PC-3 (cell line): Measurements from ENCODE around the gene KIF20B. TPM values are rescaled to one million over a fixed set of nuclear protein-coding genes. Genes with fewer than 3 reads are reported as not detected.

Experiments used
- ATAC-seq: fragments of 200-7000 bp; cut with Tn5 transposase; 2 replicates; pipeline ENCODE4 v1.9.1; 2020; ENCODE audit warnings: mild to moderate bottlenecking, moderate library complexity
- BruUV-seq: library from RNA; stranded (reverse); fragments of 400-500 nt; replicated peaks from 2 replicates; lab custom pipeline; 2021; lab: Mats Ljungman, UMichigan
- CTCF ChIA-PET: fragments of 300-600 bp; sonication (Branson Sonifier 250); formaldehyde crosslinking; loops from one replicate; lab custom pipeline; 2022; ENCODE audit warnings: antibody characterized with exemption; lab: Charles Lee
- POLR2A ChIA-PET: fragments of 300-600 bp; sonication (Branson Sonifier 250); formaldehyde crosslinking; loops from one replicate; lab custom pipeline; 2022; ENCODE audit warnings: antibody characterized with exemption; ENCODE audit not compliant: unreplicated experiment; lab: Charles Lee
- DNase-seq: peaks from one replicate; pipeline ENCODE4 v3.0.0-alpha.2; 2015
- H2AFZ ChIP-seq: fragments of 300-600 bp; sonication (generic); 2 replicates; pipeline ENCODE4 v1.6.0; 2016; ENCODE audit warnings: antibody characterized with exemption, low read length
- H3F3A ChIP-seq: fragments of 300-600 bp; sonication (generic); one replicate; pipeline ENCODE4 v1.6.0; 2017; ENCODE audit warnings: antibody characterized with exemption, low read length, control low read depth, mild to moderate bottlenecking; ENCODE audit not compliant: unreplicated experiment
- H3K27ac ChIP-seq: fragments of 300-600 bp; sonication (generic); 2 replicates; pipeline ENCODE4 v1.5.1; 2016; ENCODE audit warnings: mild to moderate bottlenecking, low read length
- H3K27me3 ChIP-seq: fragments of 300-600 bp; sonication (generic); 2 replicates; pipeline ENCODE4 v1.6.1; 2016; ENCODE audit warnings: low read length, mixed read lengths
- H3K36me3 ChIP-seq: fragments of 300-600 bp; sonication (generic); 2 replicates; pipeline ENCODE4 v1.6.1; 2016; ENCODE audit warnings: low read depth, mixed run types, low read length, mixed read lengths
- H3K4me1 ChIP-seq: fragments of 300-600 bp; sonication (generic); 2 replicates; pipeline ENCODE4 v1.5.1; 2016; ENCODE audit warnings: low read length; ENCODE audit not compliant: insufficient read depth
- H3K4me2 ChIP-seq: fragments of 300-600 bp; sonication (generic); 2 replicates; pipeline ENCODE4 v1.6.0; 2016; ENCODE audit warnings: low read length
- H3K4me3 ChIP-seq: fragments of 300-600 bp; sonication (generic); 2 replicates; pipeline ENCODE4 v1.5.1; 2016; ENCODE audit warnings: mild to moderate bottlenecking, low read length, mixed read lengths
- H3K79me2 ChIP-seq: fragments of 300-600 bp; sonication (generic); 2 replicates; pipeline ENCODE4 v1.6.1; 2017; ENCODE audit warnings: low read length, mixed read lengths
- H3K9ac ChIP-seq: fragments of 300-600 bp; sonication (generic); 2 replicates; pipeline ENCODE4 v1.6.0; 2016; ENCODE audit warnings: mild to moderate bottlenecking, low read length
- H3K9me2 ChIP-seq: fragments of 300-600 bp; sonication (generic); replicated peaks from 2 replicates; pipeline ENCODE4 v1.6.1; 2016; ENCODE audit warnings: mixed run types, low read length, mixed read lengths
- H3K9me3 ChIP-seq: fragments of 300-600 bp; sonication (generic); 2 replicates; pipeline ENCODE4 v1.6.1; 2016; ENCODE audit warnings: low read length, mixed read lengths
- H4K20me1 ChIP-seq: fragments of 300-600 bp; sonication (generic); 2 replicates; pipeline ENCODE4 v1.6.1; 2016; ENCODE audit warnings: low read length, mixed read lengths
- CTCF ChIP-seq: fragments of 300-600 bp; sonication (generic); conservative IDR thresholded peaks from 2 replicates; pipeline ENCODE4 v1.5.1; 2017; ENCODE audit warnings: antibody characterized with exemption, low read depth, mild to moderate bottlenecking, low read length
- EZH2 ChIP-seq: fragments of 300-600 bp; sonication (generic); IDR thresholded peaks from one replicate; pipeline ENCODE4 v1.6.1; 2017; ENCODE audit warnings: antibody characterized with exemption, mild to moderate bottlenecking, low read length; ENCODE audit not compliant: unreplicated experiment
- EZH2phosphoT487 ChIP-seq: fragments of 300-600 bp; sonication (generic); IDR thresholded peaks from 2 replicates; pipeline ENCODE4 v1.6.1; 2018; ENCODE audit warnings: mild to moderate bottlenecking, antibody characterized with exemption, low read length, borderline replicate concordance
- intact Hi-C: fragments of 100-400 bp; cut with micrococcal nuclease; formaldehyde crosslinking; loops from 2 replicates; pipeline ENCODE4 v1.9.0; 2023
- total RNA-seq: library from RNA; depleted of rRNA; stranded (reverse); fragments of >200 nt; gene quantifications from 2 replicates; pipeline ENCODE4 v1.2.3, GENCODE V29; 2014

KIF20B gene
- total RNA-seq, 1 experiment from 2014 or later = 12.6 TPM

GRCh38 chr10:89808842-89809241 is 107.5 kb downstream of the KIF20B start:
- H3K9me2 ChIP-seq = no peaks in the 10 kb centered on the region
- H4K20me1 ChIP-seq = no peaks in the 10 kb centered on the region
- peaks cover 9% of the 10 kb centered on the region; the same call in 1 of the 2 replicates for H3K4me1 ChIP-seq
- ChIA-PET POLR2A (no interaction called here), CTCF (no interaction called here)
- H3K36me3 ChIP-seq = no peaks in the 10 kb centered on the region
- BruUV-seq = no TSS peak
- no peak overlapping the region for H3K4me3 ChIP-seq
- intact Hi-C loops = no loop called here
- no peaks in the 10 kb centered on the region for H3F3A ChIP-seq
- H3K27me3 ChIP-seq = no peaks in the 10 kb centered on the region
- H3K79me2 ChIP-seq = no peaks in the 10 kb centered on the region
- H3K9ac ChIP-seq = no peak overlapping the region
- no peak overlapping the region for H3K27ac ChIP-seq
- H2AFZ ChIP-seq = no peak overlapping the region
- H3K9me3 ChIP-seq = no peaks in the 10 kb centered on the region
- DNase-seq (no peak), ATAC-seq (no peak)
- TF ChIP-seq EZH2 (no peak), EZH2phosphoT487 (no peak), CTCF (no peak)
- no peak overlapping the region for H3K4me2 ChIP-seq

GRCh38 chr10:89809766-89810165 is 108.4 kb downstream of the KIF20B start:
- no peak overlapping the region for H3K27ac ChIP-seq
- no peaks in the 10 kb centered on the region for H3K36me3 ChIP-seq
- POLR2A ChIA-PET = no interaction called here
- TF ChIP-seq EZH2 (no peak), CTCF (no peak), EZH2phosphoT487 (no peak)
- no peaks in the 10 kb centered on the region for H4K20me1 ChIP-seq
- no peaks in the 10 kb centered on the region for H3K79me2 ChIP-seq
- H3K4me1 ChIP-seq = peaks cover 9% of the 10 kb centered on the region; the same call in 1 of the 2 replicates
- H2AFZ ChIP-seq = no peak overlapping the region
- ATAC-seq (no peak), DNase-seq (no peak)
- no peak overlapping the region for H3K4me3 ChIP-seq
- CTCF ChIA-PET = no interaction called here
- no peaks in the 10 kb centered on the region for H3K27me3 ChIP-seq
- BruUV-seq = no TSS peak
- no peaks in the 10 kb centered on the region for H3F3A ChIP-seq
- H3K4me2 ChIP-seq = no peak overlapping the region
- H3K9ac ChIP-seq = no peak overlapping the region
- no peaks in the 10 kb centered on the region for H3K9me3 ChIP-seq
- no peaks in the 10 kb centered on the region for H3K9me2 ChIP-seq
- intact Hi-C loops = no loop called here

- Histone ChIP-seq H3K36me3 (no peaks in the 10 kb centered on the region), H4K20me1 (no peaks in the 10 kb centered on the region), H3K4me2 (no peak overlapping the region), H3K4me1 (peaks cover 9% of the 10 kb centered on the region; the same call in 1 of the 2 replicates), H3K79me2 (no peaks in the 10 kb centered on the region), H3K4me3 (no peak overlapping the region), H2AFZ (no peak overlapping the region), H3K9me2 (no peaks in the 10 kb centered on the region), H3K9me3 (no peaks in the 10 kb centered on the region), H3K27ac (no peak overlapping the region), H3K9ac (no peak overlapping the region), H3F3A (no peaks in the 10 kb centered on the region), H3K27me3 (no peaks in the 10 kb centered on the region)
- no TSS peak for BruUV-seq
- intact Hi-C loops = no loop called here
- ChIA-PET CTCF (no interaction called here), POLR2A (no interaction called here)
- ATAC-seq (no peak), DNase-seq (no peak)
- TF ChIP-seq EZH2 (no peak), CTCF (no peak), EZH2phosphoT487 (no peak)
These were observed 109.6 kb downstream of the KIF20B start for GRCh38 chr10:89810908-89811525.
